Stromal cell of bone marrow (primary cell): ENCODE data around the gene PDE10A.

Experiments used
- DNase-seq: peaks from one replicate; pipeline ENCODE4 v3.0.0-alpha.2; 2012; ENCODE audit warnings: low read depth

PDE10A gene

DNA sequence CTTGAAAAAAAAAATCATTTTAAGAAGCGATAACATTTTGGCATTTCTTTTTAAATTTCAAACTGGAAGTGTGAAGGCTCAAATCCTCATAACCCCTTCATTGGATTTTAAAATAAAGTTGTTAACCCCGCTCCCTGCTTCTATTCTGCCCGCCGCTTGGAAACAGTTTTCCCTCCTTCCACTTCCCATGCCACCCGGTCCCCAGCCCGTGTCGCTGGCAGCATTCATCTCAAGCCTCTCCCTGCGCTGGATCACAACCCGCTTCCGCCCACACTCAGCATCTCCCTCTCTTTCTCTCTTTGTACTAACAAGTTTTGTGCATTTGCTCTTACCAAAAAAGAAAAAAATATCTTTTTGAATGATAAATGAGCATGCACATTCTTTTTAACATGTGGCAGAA is 15.4 kb upstream of the PDE10A start:
- no peak for DNase-seq

GRCh38 chr6:165677091-165677490 is 14.1 kb upstream of the PDE10A start:
- no peak for DNase-seq

GRCh38 chr6:165676435-165677068 is 13.5 kb upstream of the PDE10A start:
- DNase-seq: no peak

GRCh38 chr6:165675120-165675519 is 12.1 kb upstream of the PDE10A start:
- no peak for DNase-seq

GRCh38 chr6:165674155-165675029 is 11.4 kb upstream of the PDE10A start:
- no peak for DNase-seq

DNA sequence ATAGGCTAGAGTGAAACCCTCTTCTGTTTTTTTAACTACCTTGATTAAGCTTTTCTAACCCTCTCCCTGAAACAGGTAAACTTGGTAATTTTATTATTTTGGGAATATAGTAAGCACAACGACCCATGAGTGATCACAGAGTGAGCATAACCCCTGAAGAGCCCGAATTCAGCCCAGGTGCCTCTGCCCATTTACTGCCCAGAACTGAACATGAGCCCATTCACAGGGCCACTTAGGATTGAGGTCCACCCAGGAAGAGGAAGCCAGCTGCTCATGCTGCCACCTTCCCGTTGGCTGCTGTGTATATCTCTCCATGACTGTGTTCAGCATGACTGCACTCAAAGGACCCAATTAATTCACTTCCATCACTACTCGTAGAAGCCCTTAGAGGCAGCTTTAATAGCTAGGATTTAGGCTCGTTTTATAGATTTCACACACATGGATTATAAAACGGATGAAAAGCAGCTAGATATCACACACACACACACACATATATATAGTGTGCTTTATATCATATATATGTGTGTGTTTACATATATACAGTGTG is 8.3 kb upstream of the PDE10A start:
- DNase-seq: no peak

DNA sequence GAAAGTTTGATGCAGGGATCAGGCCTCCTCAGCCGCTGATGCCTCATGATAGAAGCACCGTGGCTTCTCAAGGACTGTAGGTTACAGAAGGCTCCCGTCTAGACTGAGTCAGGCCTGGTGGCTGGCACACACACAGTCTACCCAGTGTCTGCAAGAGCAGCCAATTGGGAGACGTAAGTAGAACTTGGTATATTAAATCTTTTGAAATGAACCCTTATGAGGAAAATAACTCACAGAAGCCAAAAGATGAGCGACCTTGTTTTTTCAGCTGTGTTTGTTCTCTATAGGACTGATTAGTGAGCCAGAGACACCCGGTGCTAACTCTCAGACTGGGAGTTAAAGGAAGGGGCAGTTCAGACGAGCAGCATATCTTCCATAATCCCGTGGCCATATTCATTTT is 5.9 kb upstream of the PDE10A start:
- DNase-seq: no peak

GRCh38 chr6:165665384-165665672 is 2.3 kb upstream of the PDE10A start:
- DNase-seq: no peak

GRCh38 chr6:165664559-165665383 is 1.7 kb upstream of the PDE10A start:
- DNase-seq: no peak

GRCh38 chr6:165663736-165664558 is 906 bp upstream of the PDE10A start:
- no peak for DNase-seq

DNA sequence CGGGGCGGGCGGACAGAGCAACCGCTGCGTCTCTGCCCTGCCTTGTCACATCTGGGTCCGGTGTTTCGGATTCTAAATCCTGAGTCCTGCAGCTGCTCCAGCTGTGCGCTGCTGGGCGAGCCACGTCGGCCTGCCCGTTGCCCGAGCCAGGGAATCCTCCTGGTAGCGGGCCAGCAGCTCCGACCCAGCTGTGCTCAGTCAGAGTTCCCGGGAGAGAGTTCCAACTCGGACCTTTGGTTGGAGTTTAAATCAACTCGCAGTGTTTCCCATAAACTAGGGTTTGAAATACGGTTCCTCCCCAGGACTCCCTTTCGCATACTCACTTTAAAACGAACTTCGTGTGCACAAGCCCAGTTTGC is 315 bp upstream of the PDE10A start:
- DNase-seq: no peak

- no peak for DNase-seq
These were observed 846 bp downstream of the PDE10A start for GRCh38 chr6:165662041-165662748.

- DNase-seq: no peak
These were observed 1.4 kb downstream of the PDE10A start for GRCh38 chr6:165661664-165662025.

DNA sequence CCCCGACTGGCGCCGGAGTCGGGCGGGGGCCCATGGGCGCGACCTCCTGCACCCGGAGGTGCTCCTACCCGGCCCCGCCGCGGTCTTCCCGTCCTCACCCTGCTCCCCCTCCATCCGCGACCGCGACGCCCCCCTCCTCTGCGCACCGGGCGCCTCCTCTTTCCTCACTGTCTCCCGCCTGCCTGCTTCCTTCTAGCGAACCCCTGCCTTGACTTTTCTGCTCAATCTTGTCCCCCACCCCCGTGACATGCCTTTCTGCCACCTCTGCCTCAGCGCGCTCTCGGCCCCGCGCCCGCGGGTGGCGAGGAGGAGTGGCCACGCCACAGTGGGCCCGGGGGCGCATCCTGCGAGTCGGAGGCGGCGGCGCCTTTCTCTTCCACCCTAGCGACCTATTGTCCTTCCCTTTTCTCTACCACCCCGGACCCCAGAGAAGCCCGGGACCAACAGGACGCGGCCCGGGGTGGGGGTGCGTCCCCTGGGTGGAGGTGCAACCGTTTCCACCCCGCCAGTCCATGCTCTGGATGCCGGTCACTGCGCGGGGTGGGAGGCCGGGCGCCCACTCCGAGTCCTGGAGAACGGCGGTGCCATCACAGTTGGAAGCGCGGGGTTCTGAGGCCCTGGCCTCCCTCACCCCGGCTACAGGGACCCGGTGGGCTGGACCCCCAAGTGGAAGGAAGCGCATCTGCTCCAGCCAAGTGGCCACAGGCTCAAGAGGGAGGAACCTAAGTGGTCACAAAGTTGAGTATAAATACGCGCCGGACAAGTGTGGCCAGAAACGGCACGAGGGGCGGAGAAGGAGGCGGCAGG is 2.0 kb downstream of the PDE10A start:
- no peak for DNase-seq

DNA sequence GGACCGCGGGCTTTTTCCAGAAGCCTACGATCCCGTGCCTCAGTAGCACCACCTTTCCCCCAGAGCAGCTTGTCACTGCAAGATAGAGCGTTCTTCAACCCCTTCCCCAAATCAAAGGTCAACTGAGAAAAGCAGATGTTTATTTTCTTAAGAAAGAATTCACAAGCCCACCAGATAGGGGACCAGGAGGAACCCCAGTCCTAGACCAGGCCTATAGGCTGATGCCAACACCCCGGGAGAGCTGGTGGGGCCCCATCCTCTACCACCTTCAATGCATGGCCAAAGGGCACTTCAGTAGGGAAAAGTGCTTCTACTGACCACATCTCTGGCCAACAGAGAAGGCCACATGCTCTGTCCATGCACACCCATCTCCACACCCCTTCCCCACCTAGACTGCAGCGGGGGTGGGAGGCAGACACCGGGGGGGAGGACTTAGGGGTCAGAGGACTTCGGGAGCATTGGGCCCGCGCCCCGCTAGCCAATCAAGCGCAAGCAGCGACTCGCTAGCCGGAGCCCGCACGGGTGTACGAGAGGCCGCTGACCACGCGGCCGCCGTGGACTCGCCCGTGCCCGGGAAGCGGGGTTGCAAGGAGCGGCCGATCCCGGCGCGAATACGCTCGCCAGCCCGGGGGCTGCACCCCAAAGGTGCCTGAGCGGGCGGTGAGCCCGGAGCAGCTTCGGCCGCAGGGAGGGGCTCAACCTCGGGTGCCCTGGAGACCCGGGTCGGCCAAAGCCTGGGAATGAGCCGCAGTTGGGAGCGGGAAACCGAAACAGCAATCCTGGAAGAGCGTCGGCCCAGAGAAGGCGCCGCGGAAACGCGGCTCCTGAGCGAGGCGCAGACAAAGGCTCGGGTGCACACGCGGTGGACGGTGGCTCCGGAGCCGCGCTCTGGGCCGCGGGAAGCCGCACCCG is 2.8 kb downstream of the PDE10A start:
- no peak for DNase-seq

DNA sequence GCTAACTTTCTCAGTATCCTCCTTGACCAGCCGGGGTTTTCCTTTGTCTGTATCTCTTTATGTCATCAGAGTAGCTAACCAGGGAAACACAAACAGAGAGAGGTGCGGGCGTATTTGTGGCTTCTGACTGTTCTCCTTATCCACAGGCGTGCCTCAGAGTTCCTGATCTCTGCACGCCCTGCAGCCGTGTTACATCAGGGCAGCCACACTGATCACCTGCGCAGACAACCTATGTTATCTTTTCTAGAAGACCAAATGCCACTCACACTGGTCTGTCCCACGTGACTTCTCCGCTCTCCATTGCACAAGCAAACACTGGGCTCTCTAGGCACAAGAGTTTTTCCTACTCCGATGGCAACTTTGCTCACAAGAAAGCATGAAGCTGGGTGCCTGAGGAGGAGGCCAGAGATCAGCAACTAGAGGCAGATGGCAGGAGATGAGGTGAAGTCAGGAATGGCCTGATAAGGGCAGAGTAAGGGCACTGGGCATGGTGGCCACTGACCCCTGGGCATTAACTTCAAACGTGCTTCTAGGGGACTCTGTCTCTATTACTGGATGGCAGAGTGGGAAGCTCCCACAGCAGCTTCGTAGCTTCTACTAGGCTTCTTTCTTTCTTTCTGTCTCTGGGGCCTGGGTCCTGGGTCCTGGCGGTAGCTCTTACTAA is 4.5 kb downstream of the PDE10A start:
- DNase-seq: no peak

DNA sequence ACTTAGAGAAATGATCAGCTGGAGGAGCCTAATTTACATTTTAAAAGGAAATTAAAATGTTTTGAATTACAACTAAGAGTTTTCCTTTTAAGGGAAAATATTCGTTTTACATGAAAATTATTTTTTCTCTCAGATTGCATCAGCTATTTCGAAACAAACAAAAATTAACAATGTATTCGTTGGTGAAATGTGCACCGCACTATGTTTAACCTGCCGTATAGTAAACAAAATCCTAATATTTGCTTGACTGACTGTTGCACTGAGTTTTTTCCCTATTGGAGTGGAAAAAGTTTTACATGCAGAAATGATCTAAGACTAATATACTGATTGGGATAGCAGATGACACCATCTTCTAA is 5.7 kb downstream of the PDE10A start:
- no peak for DNase-seq

DNA sequence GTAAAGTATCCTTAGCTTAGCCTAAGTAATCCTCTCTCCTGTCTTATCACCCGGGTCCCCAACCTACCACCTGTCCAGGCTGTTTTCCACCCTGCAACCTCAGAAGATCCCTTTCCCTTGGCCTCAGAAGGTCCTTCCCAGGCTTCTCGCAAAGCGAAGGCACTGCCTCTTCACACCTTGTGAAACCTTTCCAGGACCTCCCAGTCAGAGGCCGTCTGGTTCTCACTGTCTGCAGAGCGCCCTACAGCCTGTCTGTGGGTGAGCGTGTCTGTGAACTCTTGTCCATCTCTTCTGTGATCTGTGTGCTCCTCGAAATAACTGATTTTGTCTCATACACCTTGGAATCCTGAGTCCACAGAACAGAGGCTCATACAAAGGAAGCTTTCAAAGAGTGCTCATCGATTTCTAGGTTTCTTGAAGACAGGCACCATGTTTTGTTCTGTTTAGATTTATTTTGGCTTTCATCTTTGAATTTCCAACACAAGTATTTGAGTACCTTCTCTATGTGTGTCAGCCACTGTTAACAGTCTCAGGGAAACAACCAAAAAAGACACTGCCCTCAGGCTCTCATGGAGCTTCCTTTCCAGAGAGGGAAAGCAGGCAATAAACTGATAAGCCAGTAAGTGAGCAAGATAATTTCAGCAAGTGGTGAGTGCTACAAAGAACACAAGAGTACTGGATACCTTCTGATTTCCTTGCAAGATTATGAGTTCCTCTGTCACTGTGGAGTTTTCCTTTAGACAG is 6.3 kb downstream of the PDE10A start:
- no peak for DNase-seq
